ENCODE measurements around the gene PCNX1. TPM values are rescaled to one million over a fixed set of nuclear protein-coding genes. Genes with fewer than 3 reads are reported as not detected.
A peak's percentile ranks its signal among the peaks of the same experiment; 100 is the strongest.

Gene PCNX1
- total RNA-seq, 4 donors from 2014 or later: 41.8 to 83.1 (median 50.5) TPM

- no peaks in the 10 kb centered on the region for H3K27me3 ChIP-seq
- no peak for TF ChIP-seq POLR2A (IDR thresholded peaks at IDR 0.05)
- no peak for TF ChIP-seq EP300 (IDR thresholded peaks at IDR 0.05)
- TF ChIP-seq CTCF (IDR thresholded peaks at IDR 0.05): no peak
- H3K36me3 ChIP-seq: peaks cover 2 to 76% (median 21%) of the 10 kb centered on the region in 3 donors
- DNase-seq (ENCODE audit: low spot score in 2 of 2): no peak
- 97% methylated on average over 4 of the region's 4 CpGs for WGBS, 2 donors
- H3K4me3 ChIP-seq: no peak overlapping the region
- H3K27ac ChIP-seq: no peak overlapping the region
- no peaks in the 10 kb centered on the region for H3K4me1 ChIP-seq
- H3K9me3 ChIP-seq: peaks cover 0 to 23% (median 4%) of the 10 kb centered on the region in 4 donors
These were observed 129.2 kb downstream of the PCNX1 start for GRCh38 chr14:71036433-71036832.

- Histone ChIP-seq H3K36me3 (peaks cover 0 to 71% (median 9%) of the 10 kb centered on the region in 3 donors), H3K4me1 (no peaks in the 10 kb centered on the region), H3K4me3 (no peak overlapping the region), H3K27me3 (no peaks in the 10 kb centered on the region), H3K27ac (no peak overlapping the region), H3K9me3 (peaks cover 0 to 10% (median 2%) of the 10 kb centered on the region in 4 donors)
- no peak for DNase-seq (ENCODE audit: low spot score in 2 of 2)
- TF ChIP-seq CTCF (IDR thresholded peaks at IDR 0.05): no peak
These were observed 141.1 kb downstream of the PCNX1 start for GRCh38 chr14:71048393-71048792.

GRCh38 chr14:71049435-71050133 lies 142.3 kb downstream of the PCNX1 start:
- Histone ChIP-seq H3K4me1 (no peaks in the 10 kb centered on the region), H3K9me3 (no peaks in the 10 kb centered on the region), H3K27me3 (no peaks in the 10 kb centered on the region), H3K27ac (no peak overlapping the region), H3K36me3 (peaks cover 0 to 68% (median 5%) of the 10 kb centered on the region in 3 donors), H3K4me3 (no peak overlapping the region)
- no peak for DNase-seq (ENCODE audit: low spot score in 2 of 2)
- TF ChIP-seq EP300 (IDR thresholded peaks at IDR 0.05): no peak
- no peak for TF ChIP-seq POLR2A (IDR thresholded peaks at IDR 0.05)
- TF ChIP-seq CTCF (IDR thresholded peaks at IDR 0.05): no peak
- WGBS, 2 donors: 86 to 89% methylated on average over 3 of the region's 3 CpGs

- Histone ChIP-seq H3K36me3 (peaks cover 0 to 64% (median 5%) of the 10 kb centered on the region in 3 donors), H3K27ac (no peak overlapping the region), H3K4me3 (no peak overlapping the region), H3K9me3 (no peaks in the 10 kb centered on the region), H3K27me3 (no peaks in the 10 kb centered on the region), H3K4me1 (no peaks in the 10 kb centered on the region)
- TF ChIP-seq CTCF (IDR thresholded peaks at IDR 0.05): peak in 3 of 5 experiments; percentile 14 to 19 (median 16)
- no peak for TF ChIP-seq POLR2A (IDR thresholded peaks at IDR 0.05)
- 92 to 94% methylated on average over 2 of the region's 2 CpGs for WGBS, 2 donors
- DNase-seq (ENCODE audit: low spot score in 2 of 2): no peak
These were observed 143.1 kb downstream of the PCNX1 start for GRCh38 chr14:71050227-71050823.

- H3K9me3 ChIP-seq: no peaks in the 10 kb centered on the region
- no peak overlapping the region for H3K27ac ChIP-seq
- H3K4me1 ChIP-seq: no peaks in the 10 kb centered on the region
- H3K36me3 ChIP-seq: peaks cover 0 to 78% (median 5%) of the 10 kb centered on the region in 3 donors
- H3K4me3 ChIP-seq: no peak overlapping the region
- no peak for DNase-seq (ENCODE audit: low spot score in 2 of 2)
- 92 to 93% methylated on average over 3 of the region's 3 CpGs for WGBS, 2 donors
- TF ChIP-seq POLR2A (IDR thresholded peaks at IDR 0.05) (no peak), EP300 (IDR thresholded peaks at IDR 0.05) (no peak), CTCF (IDR thresholded peaks at IDR 0.05) (no peak)
- H3K27me3 ChIP-seq: no peaks in the 10 kb centered on the region
These were observed 147.4 kb downstream of the PCNX1 start for GRCh38 chr14:71054706-71055105.

All from tibial nerve (tissue), 4 donors.